PFSK-1 (cell line): ENCODE data around the gene SH2D5.

ENCODE experiments used
- FOXP2 ChIP-seq: optimal IDR thresholded peaks from 2 replicates; pipeline ENCODE3; 2011; ENCODE audit warnings: borderline replicate concordance, control low read depth, inconsistent platforms; ENCODE audit not compliant: insufficient read depth; ENCODE audit errors: extremely low read length, extremely low read depth
- POLR2AphosphoS5 ChIP-seq: IDR thresholded peaks from 2 replicates; pipeline ENCODE4 v1.6.1; 2012; ENCODE audit warnings: low read depth, mild to moderate bottlenecking, control low read depth, low read length, moderate library complexity
- SIN3A ChIP-seq: IDR thresholded peaks from 2 replicates; pipeline ENCODE4 v1.6.1; 2012; ENCODE audit warnings: mild to moderate bottlenecking, low read length, moderate library complexity, borderline replicate concordance; ENCODE audit not compliant: insufficient read depth
- TAF1 ChIP-seq: IDR thresholded peaks from 2 replicates; pipeline ENCODE4 v1.6.1; 2012; ENCODE audit warnings: low read length, control low read depth, borderline replicate concordance; ENCODE audit not compliant: insufficient read depth
- TF ChIP-seq, protein P1 (sequence below), 2 experiments: IDR thresholded peaks; 2 replicates each; pipeline versions ENCODE4 v1.6.1 to v1.8.0; 2011 to 2012; ENCODE audit warnings: low read depth in 2 of 2, low read length in 2 of 2, control low read depth in 1 of 2, inconsistent platforms in 1 of 2, mild to moderate bottlenecking in 1 of 2, moderate library complexity in 1 of 2; ENCODE audit not compliant: insufficient read depth in 1 of 2

SH2D5 gene

DNA sequence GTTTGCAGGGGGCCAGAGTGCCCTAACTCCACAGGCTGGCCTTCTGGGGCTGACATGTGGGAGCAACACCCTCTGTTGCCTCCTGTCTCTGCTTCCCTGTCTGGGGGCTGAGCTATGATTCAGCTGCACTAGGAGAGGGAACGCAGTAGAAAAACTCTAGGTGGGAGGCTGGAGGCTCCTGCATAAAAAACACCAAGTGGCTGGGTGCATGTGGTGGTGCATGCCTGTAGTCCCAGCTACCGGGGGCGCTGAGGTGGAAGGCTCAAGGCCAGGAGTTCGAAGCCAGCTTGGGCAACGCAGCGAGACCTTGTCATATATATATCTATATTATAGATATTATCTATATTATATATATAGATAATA is 20.3 kb downstream of the SH2D5 start:
- no peak for TF ChIP-seq TAF1
- TF ChIP-seq SIN3A: no peak
- TF ChIP-seq, protein P1, sequence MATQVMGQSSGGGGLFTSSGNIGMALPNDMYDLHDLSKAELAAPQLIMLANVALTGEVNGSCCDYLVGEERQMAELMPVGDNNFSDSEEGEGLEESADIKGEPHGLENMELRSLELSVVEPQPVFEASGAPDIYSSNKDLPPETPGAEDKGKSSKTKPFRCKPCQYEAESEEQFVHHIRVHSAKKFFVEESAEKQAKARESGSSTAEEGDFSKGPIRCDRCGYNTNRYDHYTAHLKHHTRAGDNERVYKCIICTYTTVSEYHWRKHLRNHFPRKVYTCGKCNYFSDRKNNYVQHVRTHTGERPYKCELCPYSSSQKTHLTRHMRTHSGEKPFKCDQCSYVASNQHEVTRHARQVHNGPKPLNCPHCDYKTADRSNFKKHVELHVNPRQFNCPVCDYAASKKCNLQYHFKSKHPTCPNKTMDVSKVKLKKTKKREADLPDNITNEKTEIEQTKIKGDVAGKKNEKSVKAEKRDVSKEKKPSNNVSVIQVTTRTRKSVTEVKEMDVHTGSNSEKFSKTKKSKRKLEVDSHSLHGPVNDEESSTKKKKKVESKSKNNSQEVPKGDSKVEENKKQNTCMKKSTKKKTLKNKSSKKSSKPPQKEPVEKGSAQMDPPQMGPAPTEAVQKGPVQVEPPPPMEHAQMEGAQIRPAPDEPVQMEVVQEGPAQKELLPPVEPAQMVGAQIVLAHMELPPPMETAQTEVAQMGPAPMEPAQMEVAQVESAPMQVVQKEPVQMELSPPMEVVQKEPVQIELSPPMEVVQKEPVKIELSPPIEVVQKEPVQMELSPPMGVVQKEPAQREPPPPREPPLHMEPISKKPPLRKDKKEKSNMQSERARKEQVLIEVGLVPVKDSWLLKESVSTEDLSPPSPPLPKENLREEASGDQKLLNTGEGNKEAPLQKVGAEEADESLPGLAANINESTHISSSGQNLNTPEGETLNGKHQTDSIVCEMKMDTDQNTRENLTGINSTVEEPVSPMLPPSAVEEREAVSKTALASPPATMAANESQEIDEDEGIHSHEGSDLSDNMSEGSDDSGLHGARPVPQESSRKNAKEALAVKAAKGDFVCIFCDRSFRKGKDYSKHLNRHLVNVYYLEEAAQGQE (IDR thresholded peaks at IDR 0.05; ENCODE audit: insufficient read depth in 1 of 2, low read depth in 2 of 2, low read length in 2 of 2): no peak
- no peak for TF ChIP-seq POLR2AphosphoS5
- no peak for TF ChIP-seq FOXP2

DNA sequence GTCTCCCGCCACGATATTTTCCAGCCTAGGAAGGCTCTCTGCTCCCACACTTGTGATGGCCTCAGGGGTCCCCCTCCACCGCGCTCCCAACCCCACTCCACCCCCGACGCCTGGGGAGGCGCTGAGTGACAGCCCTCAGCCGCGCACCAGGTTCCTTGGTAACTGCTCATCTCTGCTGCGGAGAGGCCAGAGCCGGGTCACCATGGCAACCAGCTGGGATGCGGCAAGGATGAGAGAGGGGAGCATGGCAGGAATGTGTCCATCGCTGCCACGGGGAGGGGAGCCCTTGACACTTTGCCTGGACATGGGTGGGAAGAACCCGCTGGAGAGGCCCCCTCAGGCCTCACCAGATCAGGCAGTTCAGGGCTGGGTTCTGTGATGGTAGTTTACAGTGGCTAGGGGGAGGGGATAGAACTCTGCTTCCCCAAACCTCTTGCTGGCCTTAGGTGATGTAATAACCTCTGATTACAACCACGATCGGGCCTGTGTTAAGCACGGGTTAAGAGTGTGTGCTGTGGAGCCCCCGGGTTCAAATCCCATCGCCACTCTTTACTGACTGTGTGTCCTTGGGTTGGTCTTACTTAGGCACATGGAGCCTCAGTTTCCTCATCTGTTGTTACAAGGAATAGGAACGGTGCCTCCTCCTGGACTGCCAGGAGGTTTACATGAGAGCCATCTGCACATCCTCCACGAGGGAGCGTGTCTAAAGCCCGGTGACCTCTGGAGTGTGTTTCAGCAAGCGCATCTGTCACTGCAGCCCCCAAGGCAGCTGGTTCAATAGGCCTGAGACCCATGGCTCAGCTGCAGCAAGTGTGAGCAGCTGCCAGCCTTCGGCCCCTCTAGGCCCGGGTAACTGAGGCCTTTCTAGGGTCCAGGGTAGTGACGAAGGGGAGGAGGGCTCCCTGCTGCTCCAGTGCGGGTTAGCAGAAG is 21.0 kb downstream of the SH2D5 start:
- TF ChIP-seq FOXP2 (no peak), POLR2AphosphoS5 (no peak), TAF1 (no peak), SIN3A (no peak)
- TF ChIP-seq, protein P1 (IDR thresholded peaks at IDR 0.05; ENCODE audit: insufficient read depth in 1 of 2, low read depth in 2 of 2, low read length in 2 of 2): no peak

DNA sequence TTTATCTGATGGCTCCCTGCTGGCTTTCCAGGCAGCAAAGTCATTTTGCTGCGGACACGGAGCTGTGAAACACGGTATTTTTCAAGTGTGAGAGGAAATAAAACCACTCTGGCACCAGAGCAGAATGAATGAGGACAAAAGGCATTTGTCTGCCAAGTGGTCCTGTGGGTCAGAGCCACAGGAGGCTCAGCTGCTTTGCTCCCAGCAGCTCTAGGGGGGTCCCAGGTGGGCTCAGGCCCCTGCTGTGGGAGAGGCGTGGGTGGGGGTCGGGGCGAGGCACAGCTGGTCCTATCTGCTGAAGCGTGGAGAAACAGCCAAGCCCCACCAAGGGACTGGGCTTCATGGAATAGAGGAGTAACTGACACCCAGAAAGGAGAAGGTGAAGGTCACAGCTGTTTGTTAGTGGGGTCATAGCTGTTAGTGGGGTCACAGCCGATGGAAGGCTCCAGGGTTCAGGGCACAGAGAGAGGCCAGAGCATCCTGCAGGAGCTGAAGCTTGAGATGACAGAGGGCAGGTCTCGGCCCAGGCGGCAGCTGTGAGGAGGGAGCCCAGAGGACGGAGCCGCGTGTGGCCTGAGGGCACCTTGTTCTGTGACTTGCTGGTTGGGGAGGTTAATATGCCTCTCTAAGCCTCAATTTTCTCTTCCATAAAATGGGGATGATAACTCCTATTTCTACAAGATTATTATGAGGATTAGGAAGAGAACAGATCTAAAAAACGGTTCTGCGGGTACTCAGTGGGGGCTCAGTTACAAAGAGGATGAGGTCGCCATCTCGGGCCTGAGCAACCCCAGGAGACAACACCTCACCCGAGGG is 21.8 kb downstream of the SH2D5 start:
- TF ChIP-seq TAF1: no peak
- no peak for TF ChIP-seq FOXP2
- TF ChIP-seq, protein P1 (IDR thresholded peaks at IDR 0.05; ENCODE audit: insufficient read depth in 1 of 2, low read depth in 2 of 2, low read length in 2 of 2): no peak
- no peak for TF ChIP-seq SIN3A
- no peak for TF ChIP-seq POLR2AphosphoS5

- TF ChIP-seq TAF1 (no peak), SIN3A (no peak), FOXP2 (no peak), POLR2AphosphoS5 (no peak)
- TF ChIP-seq, protein P1 (IDR thresholded peaks at IDR 0.05; ENCODE audit: insufficient read depth in 1 of 2, low read depth in 2 of 2, low read length in 2 of 2): no peak
Observed at GRCh38 chr1:20709868-20710267, 22.6 kb downstream of the SH2D5 start.
